ENCODE measurements around the gene SLC12A7.
"Not testable (repeated sequence)": the region's sequence is repeated elsewhere in the genome, so short reads cannot be mapped to it uniquely, and the experiment has no call there.

Gene SLC12A7

GRCh38 chr5:1075555-1075881, 36.3 kb downstream of the SLC12A7 start:
- DNase-seq = no peak

GRCh38 chr5:1074816-1075554, 36.9 kb downstream of the SLC12A7 start:
- DNase-seq = no peak

- no peak for DNase-seq
Observed at GRCh38 chr5:1074226-1074625, 37.6 kb downstream of the SLC12A7 start.

GRCh38 chr5:1073239-1074102, 38.4 kb downstream of the SLC12A7 start:
- DNase-seq = no peak

GRCh38 chr5:1069720-1070088, 42.2 kb downstream of the SLC12A7 start:
- DNase-seq = no peak

GRCh38 chr5:1068895-1069719, 42.8 kb downstream of the SLC12A7 start:
- no peak for DNase-seq

- no peak for DNase-seq
Observed at GRCh38 chr5:1068204-1068894, 43.5 kb downstream of the SLC12A7 start.

- no peak for DNase-seq
Observed at GRCh38 chr5:1067141-1068121, 44.4 kb downstream of the SLC12A7 start.

GRCh38 chr5:1066676-1067075, 45.2 kb downstream of the SLC12A7 start:
- DNase-seq = no peak

- DNase-seq = no peak
Observed at GRCh38 chr5:1065891-1066650, 45.8 kb downstream of the SLC12A7 start.

GRCh38 chr5:1065143-1065750, 46.6 kb downstream of the SLC12A7 start:
- no peak for DNase-seq

- DNase-seq = no peak
Observed at GRCh38 chr5:1064383-1065142, 47.3 kb downstream of the SLC12A7 start.

- no peak for DNase-seq
Observed at GRCh38 chr5:1063661-1064382, 48.0 kb downstream of the SLC12A7 start.

- DNase-seq = no peak
Observed at GRCh38 chr5:1062761-1063568, 48.9 kb downstream of the SLC12A7 start.

GRCh38 chr5:1061916-1062315, 49.9 kb downstream of the SLC12A7 start:
- DNase-seq = no peak

GRCh38 chr5:1061292-1061691, 50.6 kb downstream of the SLC12A7 start:
- DNase-seq = not testable (repeated sequence)

GRCh38 chr5:1060535-1060981, 51.3 kb downstream of the SLC12A7 start:
- no peak for DNase-seq

- no peak for DNase-seq
Observed at GRCh38 chr5:1059884-1060263, 52.0 kb downstream of the SLC12A7 start.
